ENCODE measurements around the gene CDCP2.

Gene CDCP2

DNA sequence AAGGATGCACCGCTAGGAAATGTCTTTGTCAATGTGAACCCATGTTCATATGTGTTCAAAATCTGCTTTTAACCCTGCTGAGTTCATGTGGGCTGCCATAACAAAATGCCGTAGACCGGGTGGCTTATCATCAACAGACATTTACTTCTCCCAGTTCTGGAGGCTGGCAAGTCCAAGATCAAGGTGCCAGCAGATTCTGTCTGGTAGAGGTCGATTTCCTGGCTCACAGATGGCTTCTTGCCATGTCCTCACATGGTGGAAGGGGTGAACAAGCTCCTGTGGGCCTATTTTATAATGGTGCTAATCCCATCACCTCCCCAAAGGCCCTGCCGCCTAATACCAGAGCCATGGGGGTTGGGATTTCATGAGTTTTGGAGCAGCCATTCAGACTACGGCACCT, 4.6 kb upstream of the CDCP2 start:
- no peak for DNase-seq (ENCODE audit: low read depth, low spot score)
- H3K4me3 ChIP-seq (ENCODE audit: low read depth, low read length) = no peak overlapping the region
- ChIA-PET POLR2A (no interaction called here), CTCF (no interaction called here)
- TF ChIP-seq CTCF (IDR thresholded peaks at IDR 0.05; ENCODE audit: insufficient read depth, low read length, missing control alignments) = no peak

GRCh38 chr1:54156986-54157385, 4.2 kb upstream of the CDCP2 start:
- DNase-seq (ENCODE audit: low read depth, low spot score) = no peak
- H3K4me3 ChIP-seq (ENCODE audit: low read depth, low read length) = no peak overlapping the region
- no peak for TF ChIP-seq CTCF (IDR thresholded peaks at IDR 0.05; ENCODE audit: insufficient read depth, low read length, missing control alignments)
- ChIA-PET CTCF (no interaction called here), POLR2A (no interaction called here)

GRCh38 chr1:54156201-54156600, 3.4 kb upstream of the CDCP2 start:
- no peak for TF ChIP-seq CTCF (IDR thresholded peaks at IDR 0.05; ENCODE audit: insufficient read depth, low read length, missing control alignments)
- DNase-seq (ENCODE audit: low read depth, low spot score) = no peak
- ChIA-PET CTCF (no interaction called here), POLR2A (no interaction called here)
- no peak overlapping the region for H3K4me3 ChIP-seq (ENCODE audit: low read depth, low read length)

DNA sequence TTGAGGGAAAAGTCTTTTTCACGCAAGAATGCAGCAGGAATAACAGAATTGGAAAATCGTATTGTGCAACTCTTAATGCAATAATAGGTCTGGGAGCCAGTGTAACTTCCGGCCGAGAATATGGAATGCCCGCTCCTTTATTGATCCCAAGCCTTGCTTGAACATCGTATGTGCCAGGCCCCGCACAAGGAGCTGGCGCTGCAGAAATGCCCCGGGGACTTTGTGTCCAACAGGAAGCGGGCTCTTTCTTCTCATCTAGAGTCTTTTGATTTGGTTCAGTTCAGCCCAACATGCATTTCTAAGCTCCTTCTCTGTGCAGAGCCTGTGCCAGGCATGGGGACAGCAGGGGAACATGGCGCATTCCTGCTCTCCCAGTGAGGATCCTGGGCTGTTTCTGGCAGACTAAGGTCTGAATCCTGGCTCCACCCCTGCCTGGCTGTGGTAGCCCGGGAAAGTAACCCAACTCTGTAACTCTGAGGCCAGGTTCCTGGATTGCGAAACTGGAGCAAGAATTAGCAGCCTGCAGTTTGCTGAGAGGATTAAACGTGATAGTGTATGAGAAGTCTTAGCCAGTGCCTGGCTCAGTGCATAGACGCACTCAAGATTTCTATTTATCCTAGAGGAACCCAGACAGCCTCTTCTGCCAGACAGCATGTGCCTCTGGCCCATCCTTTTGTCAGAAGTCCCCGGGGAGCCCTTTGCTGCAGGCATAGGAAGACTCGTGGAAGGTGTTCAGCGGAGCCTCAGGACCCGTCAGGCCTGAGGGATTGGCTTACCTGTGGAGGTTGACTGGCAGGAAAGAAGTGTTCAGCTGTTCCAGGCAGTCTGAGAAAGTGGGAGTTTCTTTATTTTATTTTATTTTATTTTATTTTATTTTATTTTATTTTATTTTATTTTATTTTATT, 987 bp upstream of the CDCP2 start:
- no peak for TF ChIP-seq CTCF (IDR thresholded peaks at IDR 0.05; ENCODE audit: insufficient read depth, low read length, missing control alignments)
- POLR2A ChIA-PET = interaction anchor here (0.8 kb wide), 2 partner anchors 15 to 46 kb away, joined by 3 read pairs; partner anchors contain the start of genes CYB5RL and MRPL37
- DNase-seq (ENCODE audit: low read depth, low spot score) = no peak
- H3K4me3 ChIP-seq (ENCODE audit: low read depth, low read length) = no peak overlapping the region
- CTCF ChIA-PET = interaction anchor here (0.8 kb wide), 1 partner anchor 10 kb away, joined by 3 read pairs; no protein-coding TSS in a partner anchor

GRCh38 chr1:54151013-54151412, 1.8 kb downstream of the CDCP2 start:
- no peak for TF ChIP-seq CTCF (IDR thresholded peaks at IDR 0.05; ENCODE audit: insufficient read depth, low read length, missing control alignments)
- no peak for DNase-seq (ENCODE audit: low read depth, low spot score)
- POLR2A ChIA-PET = interaction anchor here (0.5 to 0.6 kb wide), 2 partner anchors 12 to 84 kb away, joined by 3 read pairs; no protein-coding TSS in a partner anchor
- CTCF ChIA-PET = no interaction called here
- H3K4me3 ChIP-seq (ENCODE audit: low read depth, low read length) = no peak overlapping the region

DNA sequence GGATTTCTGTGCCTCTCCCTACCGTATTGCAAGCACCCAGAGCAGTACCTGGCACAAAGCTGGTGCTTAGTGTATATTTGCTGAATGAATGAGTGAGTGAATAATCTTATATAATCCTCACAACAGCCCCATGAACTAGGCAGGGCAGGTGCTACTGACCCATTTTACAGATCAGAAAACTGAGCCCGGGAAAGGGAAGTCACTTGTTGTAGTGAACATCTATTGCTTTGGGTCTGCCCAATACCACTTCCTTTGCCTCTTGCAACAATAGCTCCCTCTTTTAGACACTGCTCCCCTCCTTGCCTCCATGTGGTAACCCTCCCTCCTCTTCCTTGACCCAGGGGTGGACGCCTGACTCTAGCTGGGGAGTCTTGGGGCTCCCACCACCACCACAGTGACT, 3.1 kb downstream of the CDCP2 start:
- no peak overlapping the region for H3K4me3 ChIP-seq (ENCODE audit: low read depth, low read length)
- no peak for DNase-seq (ENCODE audit: low read depth, low spot score)
- ChIA-PET CTCF (no interaction called here), POLR2A (no interaction called here)
- TF ChIP-seq CTCF (IDR thresholded peaks at IDR 0.05; ENCODE audit: insufficient read depth, low read length, missing control alignments) = no peak
